Measurements from ENCODE around the gene RFC3.

GRCh38 chr13:33776239-33776881, 41.6 kb upstream of the RFC3 start:
- TF ChIP-seq EZH2 (IDR thresholded peaks at IDR 0.05; ENCODE audit: insufficient read depth, poor library complexity, severe bottlenecking), result no peak
- TF ChIP-seq EZH2phosphoT487 (IDR thresholded peaks at IDR 0.05; ENCODE audit: insufficient read depth, low read depth), result no peak

Measured in GM23248 (cell line).